GM18951 (cell line): ENCODE measurements around the gene TBC1D22A.

Source experiments
- POLR2A ChIP-seq: IDR thresholded peaks from 4 replicates; pipeline ENCODE4 v1.6.1; 2011; ENCODE audit warnings: mild to moderate bottlenecking; ENCODE audit not compliant: insufficient read length, insufficient read depth; ENCODE audit errors: extremely low read depth
- in situ Hi-C: fragments of 300-500 bp; cut with MboI; formaldehyde crosslinking; loops from one replicate; pipeline ENCODE4 v1.12.0; 2022; ENCODE audit warnings: low sequenced_read_pairs, mixed read lengths, inconsistent platforms; ENCODE audit not compliant: unreplicated experiment

Gene TBC1D22A

GRCh38 chr22:47065756-47066615 lies 303.5 kb downstream of the TBC1D22A start:
- TF ChIP-seq POLR2A: no peak
- in situ Hi-C loops: no loop called here

GRCh38 chr22:47066616-47066905 lies 304.1 kb downstream of the TBC1D22A start:
- in situ Hi-C loops: no loop called here
- TF ChIP-seq POLR2A: no peak

- no peak for TF ChIP-seq POLR2A
- in situ Hi-C loops: no loop called here
These were observed 305.0 kb downstream of the TBC1D22A start for GRCh38 chr22:47067321-47067890.

- in situ Hi-C loops: no loop called here
- no peak for TF ChIP-seq POLR2A
These were observed 305.6 kb downstream of the TBC1D22A start for GRCh38 chr22:47067911-47068625.

GRCh38 chr22:47068626-47068996 lies 306.2 kb downstream of the TBC1D22A start:
- in situ Hi-C loops: no loop called here

GRCh38 chr22:47069270-47069669 lies 306.8 kb downstream of the TBC1D22A start:
- no peak for TF ChIP-seq POLR2A
- in situ Hi-C loops: no loop called here

More at GRCh38 chr22:47068626-47068996, 306.2 kb downstream of the TBC1D22A start:
- no peak for TF ChIP-seq POLR2A

- TF ChIP-seq POLR2A: no peak
- in situ Hi-C loops: no loop called here
These were observed 308.8 kb downstream of the TBC1D22A start for GRCh38 chr22:47071078-47071806.

- in situ Hi-C loops: no loop called here
- no peak for TF ChIP-seq POLR2A
These were observed 309.6 kb downstream of the TBC1D22A start for GRCh38 chr22:47071807-47072641.

- in situ Hi-C loops: no loop called here
- TF ChIP-seq POLR2A: no peak
These were observed 310.2 kb downstream of the TBC1D22A start for GRCh38 chr22:47072642-47072967.

- TF ChIP-seq POLR2A: no peak
- in situ Hi-C loops: no loop called here
These were observed 310.6 kb downstream of the TBC1D22A start for GRCh38 chr22:47073075-47073474.

GRCh38 chr22:47074105-47074504 lies 311.7 kb downstream of the TBC1D22A start:
- in situ Hi-C loops: no loop called here
- TF ChIP-seq POLR2A: no peak

GRCh38 chr22:47075568-47075967 lies 313.1 kb downstream of the TBC1D22A start:
- TF ChIP-seq POLR2A: no peak
- in situ Hi-C loops: no loop called here
